H9 (cell line): Measurements from ENCODE around the gene MRTFA. TPM values are rescaled to one million over a fixed set of nuclear protein-coding genes. Genes with fewer than 3 reads are reported as not detected.

ENCODE experiments used
- DNase-seq: peaks from one replicate; pipeline ENCODE4 v3.0.0-alpha.2; 2017
- H2AFZ ChIP-seq: one replicate; pipeline ENCODE4 v1.6.1; 2013; ENCODE audit warnings: mild to moderate bottlenecking, low read length, control low read depth, moderate library complexity
- H2AK5ac ChIP-seq: 2 replicates; pipeline ENCODE4 v1.6.1; 2013; ENCODE audit warnings: low read length, control low read depth, mixed read lengths; ENCODE audit not compliant: insufficient read length
- H2BK120ac ChIP-seq: one replicate; pipeline ENCODE4 v1.6.1; 2013; ENCODE audit warnings: low read depth, mild to moderate bottlenecking, low read length, control low read depth, inconsistent platforms; ENCODE audit not compliant: poor library complexity, severe bottlenecking
- H2BK12ac ChIP-seq: 2 replicates; pipeline ENCODE4 v1.6.1; 2013; ENCODE audit warnings: low read length, control low read depth, mixed read lengths, low read depth; ENCODE audit not compliant: insufficient read length
- H2BK15ac ChIP-seq: 2 replicates; pipeline ENCODE4 v1.6.1; 2013; ENCODE audit warnings: low read depth, low read length, control low read depth
- H2BK20ac ChIP-seq: one replicate; pipeline ENCODE4 v1.6.1; 2013; ENCODE audit warnings: low read depth, mild to moderate bottlenecking, low read length, control low read depth, inconsistent platforms; ENCODE audit not compliant: poor library complexity, severe bottlenecking
- H2BK5ac ChIP-seq: 2 replicates; pipeline ENCODE4 v1.6.1; 2013; ENCODE audit warnings: low read length, control low read depth, mixed read lengths; ENCODE audit not compliant: insufficient read length
- H3K14ac ChIP-seq: 2 replicates; pipeline ENCODE4 v1.6.1; 2013; ENCODE audit warnings: low read length, control low read depth; ENCODE audit not compliant: insufficient read depth
- H3K18ac ChIP-seq: 2 replicates; pipeline ENCODE4 v1.6.1; 2013; ENCODE audit warnings: low read depth, mild to moderate bottlenecking, mixed read lengths, low read length, control low read depth; ENCODE audit not compliant: insufficient read length
- H3K23ac ChIP-seq: 2 replicates; pipeline ENCODE4 v1.6.1; 2013; ENCODE audit warnings: low read length, control low read depth, mixed read lengths, low read depth; ENCODE audit not compliant: insufficient read length
- H3K23me2 ChIP-seq: 2 replicates; pipeline ENCODE4 v1.6.1; 2013; ENCODE audit warnings: low read depth, mild to moderate bottlenecking, mixed read lengths, low read length, control low read depth; ENCODE audit not compliant: insufficient read length, poor library complexity, severe bottlenecking
- H3K27ac ChIP-seq: 2 replicates; pipeline ENCODE4 v1.5.1; 2013; ENCODE audit warnings: low read length, control low read depth, mixed read lengths, low read depth; ENCODE audit not compliant: insufficient read length
- H3K27me3 ChIP-seq: 2 replicates; pipeline ENCODE4 v1.6.1; 2013; ENCODE audit warnings: low read length, control low read depth, inconsistent platforms; ENCODE audit not compliant: insufficient read depth
- H3K4ac ChIP-seq: 2 replicates; pipeline ENCODE4 v1.6.1; 2013; ENCODE audit warnings: low read depth, mild to moderate bottlenecking, control low read depth, inconsistent platforms, low read length, moderate library complexity
- H3K4me1 ChIP-seq: 2 replicates; pipeline ENCODE4 v1.6.1; 2013; ENCODE audit warnings: low read length, control low read depth, inconsistent platforms; ENCODE audit not compliant: insufficient read depth
- H3K4me2 ChIP-seq: 2 replicates; pipeline ENCODE4 v1.6.1; 2013; ENCODE audit warnings: low read length, control low read depth, mixed read lengths; ENCODE audit not compliant: insufficient read length, insufficient read depth
- H3K56ac ChIP-seq: 2 replicates; pipeline ENCODE4 v1.6.1; 2013; ENCODE audit warnings: low read depth, mild to moderate bottlenecking, mixed read lengths, low read length, control low read depth; ENCODE audit not compliant: insufficient read length
- H3K79me1 ChIP-seq: 2 replicates; pipeline ENCODE4 v1.6.1; 2013; ENCODE audit warnings: low read depth, mild to moderate bottlenecking, moderate library complexity, low read length, control low read depth, inconsistent platforms; ENCODE audit not compliant: insufficient read depth, poor library complexity, severe bottlenecking
- H3K79me2 ChIP-seq: 2 replicates; pipeline ENCODE4 v1.6.1; 2013; ENCODE audit warnings: low read length, control low read depth, inconsistent platforms; ENCODE audit not compliant: insufficient read depth
- H3K9ac ChIP-seq: 2 replicates; pipeline ENCODE4 v1.6.1; 2013; ENCODE audit warnings: low read length, control low read depth, mixed read lengths; ENCODE audit not compliant: insufficient read length; ENCODE audit errors: extremely low read depth
- H3K9me3 ChIP-seq: one replicate; pipeline ENCODE4 v1.6.1; 2013; ENCODE audit warnings: low read depth, low read length, inconsistent platforms; ENCODE audit not compliant: control insufficient read depth
- H3T11ph ChIP-seq: one replicate; pipeline ENCODE4 v1.6.1; 2013; ENCODE audit warnings: mild to moderate bottlenecking, low read length, control low read depth, inconsistent platforms
- H4K20me1 ChIP-seq: one replicate; pipeline ENCODE4 v1.6.1; 2013; ENCODE audit not compliant: control insufficient read depth, insufficient read length, insufficient read depth
- H4K5ac ChIP-seq: 2 replicates; pipeline ENCODE4 v1.6.1; 2013; ENCODE audit warnings: low read depth, mild to moderate bottlenecking, mixed read lengths, low read length, control low read depth; ENCODE audit not compliant: insufficient read length
- H4K8ac ChIP-seq: replicated peaks from 2 replicates; pipeline ENCODE4 v1.6.1; 2013; ENCODE audit warnings: low read length, control low read depth, mixed read lengths, low read depth; ENCODE audit not compliant: insufficient read length
- H4K91ac ChIP-seq: 2 replicates; pipeline ENCODE4 v1.6.1; 2013; ENCODE audit warnings: low read depth, mild to moderate bottlenecking, moderate library complexity, mixed read lengths, low read length, control low read depth; ENCODE audit not compliant: insufficient read length
- H3K27ac Mint-ChIP-seq, 3 experiments: 2 replicates in 2 of 3; 3 replicates in 1 of 3; pipeline ENCODE4 v1.8.0; 2020 to 2021; ENCODE audit warnings: mixed read lengths in 3 of 3, mild to moderate bottlenecking in 1 of 3, moderate library complexity in 1 of 3
- H3K27me3 Mint-ChIP-seq: 2 replicates; pipeline ENCODE4 v1.8.0; 2021; ENCODE audit warnings: low read depth, mild to moderate bottlenecking, moderate library complexity, mixed read lengths
- H3K36me3 Mint-ChIP-seq, 3 experiments: 2 replicates in 2 of 3; 3 replicates in 1 of 3; pipeline ENCODE4 v1.8.0; 2020 to 2021; ENCODE audit warnings: low read depth in 3 of 3, mixed read lengths in 3 of 3; ENCODE audit not compliant: insufficient read depth in 1 of 3
- H3K4me1 Mint-ChIP-seq, 2 experiments: 2 replicates each; pipeline ENCODE4 v1.8.0; 2020; ENCODE audit warnings: mixed read lengths in 2 of 2
- H3K4me3 Mint-ChIP-seq, 2 experiments: 2 replicates in 1 of 2; 3 replicates in 1 of 2; pipeline ENCODE4 v1.8.0; 2020 to 2021; ENCODE audit warnings: mild to moderate bottlenecking in 2 of 2, mixed read lengths in 2 of 2, moderate library complexity in 1 of 2
- H3K9me3 Mint-ChIP-seq, 2 experiments: 2 replicates in 1 of 2; 3 replicates in 1 of 2; pipeline ENCODE4 v1.8.0; 2020; ENCODE audit warnings: mild to moderate bottlenecking in 2 of 2, mixed read lengths in 2 of 2, moderate library complexity in 1 of 2
- CTCF ChIP-seq: fragments of 200-600 bp; sonication (generic); conservative IDR thresholded peaks from 3 replicates; pipeline ENCODE4 v1.8.0; 2021; ENCODE audit warnings: antibody characterized with exemption, mild to moderate bottlenecking
- WGBS: extraction: QIAGEN DNeasy Blood & Tissue Kit; methylation state at CpG from one replicate; pipeline ENCODE4 v1.1.7; 2013; ENCODE audit warnings: missing lambda C conversion rate, low lambda C conversion rate, mixed read lengths; ENCODE audit not compliant: insufficient read length; ENCODE audit errors: extremely low coverage; 5-methylcytosine and 5-hydroxymethylcytosine counted together
- total RNA-seq: library from RNA; stranded (reverse); gene quantifications from 2 replicates; pipeline ENCODE4 v1.2.1, GENCODE V29; 2021

Gene MRTFA
- total RNA-seq, 1 experiment from 2014 or later: 38.1 TPM

GRCh38 chr22:40410272-40410671 lies 226.2 kb downstream of the MRTFA start:
- no peaks in the 10 kb centered on the region for H3K9me3 ChIP-seq
- Mint-ChIP-seq H3K36me3 (peaks cover 14 to 58% (median 53%) of the 10 kb centered on the region in 3 experiments; a peak in 6 of 7 replicates), H3K27me3 (no peaks in the 10 kb centered on the region), H3K9me3 (no peaks in the 10 kb centered on the region), H3K4me1 (no peaks in the 10 kb centered on the region), H3K27ac (no peak overlapping the region; a peak in 1 of 7 replicates), H3K4me3 (no peak overlapping the region)
- no peak overlapping the region for H4K5ac ChIP-seq
- H2BK12ac ChIP-seq: no peak overlapping the region
- no peak overlapping the region for H4K91ac ChIP-seq
- no peak overlapping the region for H2AFZ ChIP-seq
- no peak overlapping the region for H4K8ac ChIP-seq
- H3K27me3 ChIP-seq: no peaks in the 10 kb centered on the region
- WGBS: no CpG with 5 or more reads among the region's 8 CpGs
- no peak overlapping the region for H3K23ac ChIP-seq
- no peak overlapping the region for H2BK5ac ChIP-seq
- no peak overlapping the region for H3K4ac ChIP-seq
- no peak overlapping the region for H3K4me2 ChIP-seq
- no peak for TF ChIP-seq CTCF
- no peaks in the 10 kb centered on the region for H3K79me1 ChIP-seq
- H2AK5ac ChIP-seq: no peak overlapping the region
- H3K23me2 ChIP-seq: no peaks in the 10 kb centered on the region
- no peak overlapping the region for H2BK15ac ChIP-seq
- no peak overlapping the region for H3K27ac ChIP-seq
- no peaks in the 10 kb centered on the region for H3K79me2 ChIP-seq
- no peak overlapping the region for H2BK20ac ChIP-seq
- DNase-seq: no peak
- H3K9ac ChIP-seq: no peak overlapping the region
- H2BK120ac ChIP-seq: no peak overlapping the region
- no peak overlapping the region for H3K56ac ChIP-seq
- H3K14ac ChIP-seq: no peak overlapping the region
- no peak overlapping the region for H3K18ac ChIP-seq
- no peaks in the 10 kb centered on the region for H3K4me1 ChIP-seq
- no peak overlapping the region for H3T11ph ChIP-seq
- H4K20me1 ChIP-seq: no peaks in the 10 kb centered on the region
